ENCODE data around the gene VSNL1. TPM values are rescaled to one million over a fixed set of nuclear protein-coding genes. Genes with fewer than 3 reads are reported as not detected.

VSNL1 gene
- total and polyA plus RNA-seq, 10 of the 15 experiments (the other 5 are each of a cell fraction or from before 2014, with no cell fraction given): 0.04 to 0.30 (median 0.12) TPM; not detected in 4

- TF ChIP-seq ZBTB11 (CRISPR knock-in tag; IDR thresholded peaks at IDR 0.05) (no peak), MLLT1 (IDR thresholded peaks at IDR 0.05) (no peak), SREBF2 (IDR thresholded peaks at IDR 0.05; ENCODE audit: low read length) (no peak), RBBP5 (conservative IDR thresholded peaks at IDR 0.05) (no peak), FOS (IDR thresholded peaks at IDR 0.05; ENCODE audit: borderline replicate concordance, extremely low read depth, insufficient read length) (no peak), BMI1 (IDR thresholded peaks at IDR 0.05; ENCODE audit: borderline replicate concordance) (no peak), NFIC (IDR thresholded peaks at IDR 0.05; ENCODE audit: low read depth, low read length) (peak; percentile 95), ZSCAN29 (IDR thresholded peaks at IDR 0.05) (no peak), POLR2AphosphoS5 (IDR thresholded peaks at IDR 0.05; ENCODE audit: low read length) (no peak; the same call in 1 of the 2 replicates), MYC (IDR thresholded peaks at IDR 0.05; ENCODE audit: insufficient read depth, insufficient read length, insufficient replicate concordance, low read length, severe bottlenecking) (no peak), ZBED1 (IDR thresholded peaks at IDR 0.05; ENCODE audit: borderline replicate concordance) (peak; percentile 92), PAX5 (IDR thresholded peaks at IDR 0.05; ENCODE audit: borderline replicate concordance, low read depth, low read length) (peak; percentile 36; the same call in 1 of the 2 replicates), ATF7 (IDR thresholded peaks at IDR 0.05; ENCODE audit: low read depth) (peak; percentile 78), JUND (IDR thresholded peaks at IDR 0.05; ENCODE audit: low read depth, low read length) (no peak), ETV6 (conservative IDR thresholded peaks at IDR 0.05 in 1 of 2, IDR thresholded peaks at IDR 0.05 in 1 of 2; ENCODE audit: borderline replicate concordance in 1 of 2, low read depth in 1 of 2) (peak in 1 of 2 experiments; percentile 51; a peak in 1 of 4 replicates), RFX5 (IDR thresholded peaks at IDR 0.05; ENCODE audit: low read depth, low read length) (no peak), ESRRA (IDR thresholded peaks at IDR 0.05; ENCODE audit: low read length) (no peak)
- TF ChIP-seq, protein P1, sequence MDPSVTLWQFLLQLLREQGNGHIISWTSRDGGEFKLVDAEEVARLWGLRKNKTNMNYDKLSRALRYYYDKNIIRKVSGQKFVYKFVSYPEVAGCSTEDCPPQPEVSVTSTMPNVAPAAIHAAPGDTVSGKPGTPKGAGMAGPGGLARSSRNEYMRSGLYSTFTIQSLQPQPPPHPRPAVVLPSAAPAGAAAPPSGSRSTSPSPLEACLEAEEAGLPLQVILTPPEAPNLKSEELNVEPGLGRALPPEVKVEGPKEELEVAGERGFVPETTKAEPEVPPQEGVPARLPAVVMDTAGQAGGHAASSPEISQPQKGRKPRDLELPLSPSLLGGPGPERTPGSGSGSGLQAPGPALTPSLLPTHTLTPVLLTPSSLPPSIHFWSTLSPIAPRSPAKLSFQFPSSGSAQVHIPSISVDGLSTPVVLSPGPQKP (IDR thresholded peaks at IDR 0.05; ENCODE audit: low read depth, low read length): no peak
- TF ChIP-seq, protein P2, sequence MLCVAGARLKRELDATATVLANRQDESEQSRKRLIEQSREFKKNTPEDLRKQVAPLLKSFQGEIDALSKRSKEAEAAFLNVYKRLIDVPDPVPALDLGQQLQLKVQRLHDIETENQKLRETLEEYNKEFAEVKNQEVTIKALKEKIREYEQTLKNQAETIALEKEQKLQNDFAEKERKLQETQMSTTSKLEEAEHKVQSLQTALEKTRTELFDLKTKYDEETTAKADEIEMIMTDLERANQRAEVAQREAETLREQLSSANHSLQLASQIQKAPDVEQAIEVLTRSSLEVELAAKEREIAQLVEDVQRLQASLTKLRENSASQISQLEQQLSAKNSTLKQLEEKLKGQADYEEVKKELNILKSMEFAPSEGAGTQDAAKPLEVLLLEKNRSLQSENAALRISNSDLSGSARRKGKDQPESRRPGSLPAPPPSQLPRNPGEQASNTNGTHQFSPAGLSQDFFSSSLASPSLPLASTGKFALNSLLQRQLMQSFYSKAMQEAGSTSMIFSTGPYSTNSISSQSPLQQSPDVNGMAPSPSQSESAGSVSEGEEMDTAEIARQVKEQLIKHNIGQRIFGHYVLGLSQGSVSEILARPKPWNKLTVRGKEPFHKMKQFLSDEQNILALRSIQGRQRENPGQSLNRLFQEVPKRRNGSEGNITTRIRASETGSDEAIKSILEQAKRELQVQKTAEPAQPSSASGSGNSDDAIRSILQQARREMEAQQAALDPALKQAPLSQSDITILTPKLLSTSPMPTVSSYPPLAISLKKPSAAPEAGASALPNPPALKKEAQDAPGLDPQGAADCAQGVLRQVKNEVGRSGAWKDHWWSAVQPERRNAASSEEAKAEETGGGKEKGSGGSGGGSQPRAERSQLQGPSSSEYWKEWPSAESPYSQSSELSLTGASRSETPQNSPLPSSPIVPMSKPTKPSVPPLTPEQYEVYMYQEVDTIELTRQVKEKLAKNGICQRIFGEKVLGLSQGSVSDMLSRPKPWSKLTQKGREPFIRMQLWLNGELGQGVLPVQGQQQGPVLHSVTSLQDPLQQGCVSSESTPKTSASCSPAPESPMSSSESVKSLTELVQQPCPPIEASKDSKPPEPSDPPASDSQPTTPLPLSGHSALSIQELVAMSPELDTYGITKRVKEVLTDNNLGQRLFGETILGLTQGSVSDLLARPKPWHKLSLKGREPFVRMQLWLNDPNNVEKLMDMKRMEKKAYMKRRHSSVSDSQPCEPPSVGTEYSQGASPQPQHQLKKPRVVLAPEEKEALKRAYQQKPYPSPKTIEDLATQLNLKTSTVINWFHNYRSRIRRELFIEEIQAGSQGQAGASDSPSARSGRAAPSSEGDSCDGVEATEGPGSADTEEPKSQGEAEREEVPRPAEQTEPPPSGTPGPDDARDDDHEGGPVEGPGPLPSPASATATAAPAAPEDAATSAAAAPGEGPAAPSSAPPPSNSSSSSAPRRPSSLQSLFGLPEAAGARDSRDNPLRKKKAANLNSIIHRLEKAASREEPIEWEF (IDR thresholded peaks at IDR 0.05; ENCODE audit: insufficient replicate concordance, low read depth, low read length): no peak
These were observed 117.9 kb downstream of the VSNL1 start (continued) for GRCh38 chr2:17658251-17658843.

Data from GM12878 (cell line).